LoVo (cell line): ENCODE results near the gene RCSD1.
"Not testable (repeated sequence)": the region's sequence is repeated elsewhere in the genome, so short reads cannot be mapped to it uniquely, and the experiment has no call there.

Experiments used
- DNase-seq: peaks from one replicate; pipeline ENCODE4 v3.0.0-alpha.2; 2016; ENCODE audit warnings: low spot score

The RCSD1 gene

DNA sequence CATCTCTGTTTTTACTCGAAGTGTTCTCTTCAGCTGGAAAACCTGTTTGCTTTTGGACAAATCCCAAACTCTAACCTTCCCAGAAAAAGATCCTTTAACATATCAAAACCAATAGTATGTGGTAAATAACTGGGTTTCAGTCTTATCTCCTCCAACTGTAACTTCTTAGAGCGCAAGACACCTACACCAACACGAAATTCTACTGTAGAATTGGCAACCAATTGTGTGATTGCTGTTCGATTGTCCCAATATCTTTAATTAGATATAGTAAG is 85.9 kb downstream of the RCSD1 start:
- DNase-seq: peak; percentile 11

GRCh38 chr1:167717351-167717750 is 87.3 kb downstream of the RCSD1 start:
- DNase-seq: no peak

GRCh38 chr1:167718914-167719691 is 89.1 kb downstream of the RCSD1 start:
- DNase-seq: no peak

GRCh38 chr1:167719715-167720421 is 89.8 kb downstream of the RCSD1 start:
- DNase-seq: not testable (repeated sequence)

DNA sequence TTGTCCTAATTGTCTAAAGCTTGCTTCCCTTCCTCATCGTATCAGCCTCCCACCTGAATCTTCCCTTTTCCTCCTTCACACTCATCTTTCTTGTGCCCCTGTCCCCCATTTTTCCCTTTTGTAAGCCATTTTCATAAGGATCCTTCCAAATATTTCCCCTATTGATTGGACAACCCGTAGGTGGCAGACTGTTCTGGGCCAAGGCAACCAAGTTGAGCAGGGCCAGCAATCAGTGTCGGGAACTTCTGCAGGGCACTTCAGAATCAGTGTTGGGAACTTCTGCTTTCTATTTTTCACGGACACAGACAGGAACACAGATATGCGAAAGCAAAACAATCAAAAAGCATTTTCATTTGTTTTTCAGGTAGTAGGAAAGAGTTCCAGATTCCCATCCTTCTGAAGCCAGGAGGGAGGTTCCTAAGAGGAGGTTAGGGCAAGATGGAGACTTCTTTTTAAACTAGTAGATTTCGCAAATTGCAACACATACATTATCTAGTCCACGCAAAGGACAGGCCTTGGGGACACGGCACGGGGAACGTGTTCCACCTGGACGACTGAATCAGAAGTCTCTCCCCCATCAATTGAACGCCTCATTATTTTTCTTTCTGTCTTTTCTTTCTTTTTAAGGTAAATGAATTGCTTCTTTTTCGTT is 91.1 kb downstream of the RCSD1 start:
- peak; percentile 47 for DNase-seq

DNA sequence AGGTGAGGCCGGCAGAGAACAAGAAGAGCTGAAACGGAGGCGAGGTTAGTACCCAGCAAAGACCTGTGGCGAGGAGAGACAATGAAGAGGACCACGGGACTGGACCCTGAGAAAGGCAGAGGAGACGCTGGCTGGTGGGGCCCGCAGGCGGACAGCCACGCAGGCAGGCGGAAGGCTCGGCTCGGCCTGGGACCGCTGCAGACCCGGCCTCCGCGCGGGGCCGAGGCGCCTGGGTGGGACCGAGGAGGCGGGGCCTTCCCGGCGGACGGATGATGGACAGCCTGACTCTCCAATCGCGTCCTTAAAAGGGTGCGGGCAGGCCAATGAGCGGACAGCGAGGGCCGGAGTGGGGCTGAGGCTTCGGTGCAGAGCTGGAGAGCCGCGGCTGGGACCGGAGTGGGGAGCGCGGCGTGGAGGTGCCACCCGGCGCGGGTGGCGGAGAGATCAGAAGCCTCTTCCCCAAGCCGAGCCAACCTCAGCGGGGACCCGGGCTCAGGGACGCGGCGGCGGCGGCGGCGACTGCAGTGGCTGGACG is 91.7 kb downstream of the RCSD1 start, which contains the start of gene MPZL1:
Gene MPZL1 (plus strand): TSS at position 366 of the 535 bp plus-strand sequence. CDS start 170 bp downstream, outside the sequence.
- peak; percentile 93 for DNase-seq

DNA sequence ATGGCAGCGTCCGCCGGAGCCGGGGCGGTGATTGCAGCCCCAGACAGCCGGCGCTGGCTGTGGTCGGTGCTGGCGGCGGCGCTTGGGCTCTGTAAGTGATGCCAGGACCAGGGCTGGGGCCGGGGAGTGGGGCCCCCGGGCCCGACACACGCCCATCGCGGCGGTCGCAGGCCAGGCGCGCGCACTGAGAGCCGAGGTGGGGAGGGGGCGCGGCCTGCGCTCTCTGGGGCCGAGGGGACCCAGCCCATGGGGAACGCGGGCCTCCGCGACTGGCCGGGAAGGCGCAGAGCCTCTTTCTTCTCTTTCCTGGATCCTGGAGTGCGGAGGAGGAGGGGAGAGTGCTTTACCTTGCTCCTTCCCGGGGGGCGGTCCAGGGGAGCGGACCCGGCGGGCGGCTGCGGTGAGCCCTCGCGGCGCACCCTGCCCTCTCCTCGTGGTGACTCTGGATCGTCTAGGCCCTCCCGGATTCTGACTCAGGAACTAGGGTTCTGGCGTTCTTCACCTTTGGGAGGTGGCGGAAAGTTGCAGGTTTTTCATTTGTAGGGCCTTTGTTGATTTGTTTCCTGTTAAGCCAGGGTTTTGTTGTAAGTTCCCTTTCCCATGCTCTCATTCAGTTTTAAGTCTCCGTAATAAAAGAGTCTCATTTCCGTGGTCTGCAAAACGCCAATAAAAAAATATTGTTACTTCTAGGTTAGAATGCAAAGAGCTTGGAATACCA is 92.3 kb downstream of the RCSD1 start:
- peak; percentile 51 for DNase-seq

GRCh38 chr1:167722870-167723251 is 92.8 kb downstream of the RCSD1 start:
- no peak for DNase-seq

DNA sequence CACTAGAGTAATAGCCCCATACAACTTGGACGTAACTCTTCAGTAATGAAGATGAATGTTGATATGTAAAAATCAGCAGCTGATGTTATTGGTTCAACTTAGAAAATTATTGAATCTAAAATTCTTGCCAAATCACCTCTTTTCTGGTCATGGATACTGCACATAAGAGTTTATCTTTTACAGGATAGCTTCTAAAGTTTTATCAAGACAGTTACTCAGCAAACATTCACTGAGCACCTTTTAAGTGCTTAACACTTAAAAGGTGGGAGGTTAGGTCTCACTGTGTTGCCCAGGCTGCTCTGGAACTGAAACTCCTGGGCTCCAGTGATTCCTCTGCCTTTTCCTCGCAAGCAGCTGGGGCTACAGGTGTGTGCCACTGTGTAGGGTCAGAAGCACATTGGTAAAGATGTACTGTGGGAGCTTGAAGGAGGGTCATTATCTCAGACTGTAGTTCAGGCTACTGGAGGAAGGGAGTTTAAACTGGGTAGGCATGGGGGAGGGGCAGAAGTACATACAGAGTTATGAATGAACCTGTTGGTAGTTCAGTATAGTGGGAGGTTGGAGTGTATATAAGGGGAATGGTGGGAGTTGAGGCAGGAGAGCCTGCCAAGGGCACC is 93.8 kb downstream of the RCSD1 start:
- DNase-seq: no peak

DNA sequence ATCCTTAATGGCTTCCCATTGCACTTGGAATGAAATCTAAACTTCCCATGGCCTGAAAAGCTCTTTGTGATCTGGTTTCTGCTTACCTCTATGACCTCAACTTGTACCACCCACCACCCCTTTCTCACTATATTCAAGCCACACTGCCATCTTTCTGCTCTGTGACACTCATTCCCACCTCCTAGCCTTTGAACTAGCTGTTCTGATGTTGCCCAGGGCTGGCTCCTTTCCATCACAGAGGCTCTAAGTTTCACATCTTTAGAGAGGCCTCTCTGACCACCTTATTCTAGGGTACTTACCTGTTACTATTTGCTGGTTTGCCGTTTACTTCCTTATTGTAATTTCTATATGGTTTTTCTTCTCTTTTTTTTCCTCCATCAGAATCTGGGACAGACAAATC is 96.0 kb downstream of the RCSD1 start:
- no peak for DNase-seq

DNA sequence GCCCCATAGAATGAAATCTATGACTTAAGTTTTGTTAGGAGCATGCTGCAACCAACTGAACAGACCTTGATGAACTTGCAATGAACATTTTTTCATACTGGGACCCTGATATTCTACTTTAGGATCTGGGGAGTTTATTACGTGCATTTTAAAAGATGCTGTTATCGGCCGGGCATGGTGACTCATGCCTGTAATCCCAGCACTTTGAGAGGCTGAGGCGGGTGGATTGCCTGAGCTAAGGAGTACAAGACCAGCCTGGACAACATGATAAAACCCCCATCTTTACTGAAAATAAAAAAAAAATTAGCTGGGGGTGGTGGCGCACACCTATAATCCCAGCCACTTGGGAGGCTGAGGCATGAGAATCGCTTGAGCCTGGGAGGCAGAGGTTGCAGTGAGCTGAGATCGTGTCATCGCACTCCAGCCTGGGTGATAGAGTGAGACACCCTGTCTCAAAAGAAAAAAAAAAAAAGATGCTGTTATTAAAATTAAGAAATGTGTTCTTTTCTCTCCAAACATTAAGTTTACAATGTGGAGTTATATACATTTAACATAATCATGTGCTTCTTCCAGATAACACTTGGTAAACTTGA is 98.9 kb downstream of the RCSD1 start:
- no peak for DNase-seq

GRCh38 chr1:167734227-167734626 is 104.2 kb downstream of the RCSD1 start:
- DNase-seq: no peak

GRCh38 chr1:167734841-167735240 is 104.8 kb downstream of the RCSD1 start:
- DNase-seq: no peak

DNA sequence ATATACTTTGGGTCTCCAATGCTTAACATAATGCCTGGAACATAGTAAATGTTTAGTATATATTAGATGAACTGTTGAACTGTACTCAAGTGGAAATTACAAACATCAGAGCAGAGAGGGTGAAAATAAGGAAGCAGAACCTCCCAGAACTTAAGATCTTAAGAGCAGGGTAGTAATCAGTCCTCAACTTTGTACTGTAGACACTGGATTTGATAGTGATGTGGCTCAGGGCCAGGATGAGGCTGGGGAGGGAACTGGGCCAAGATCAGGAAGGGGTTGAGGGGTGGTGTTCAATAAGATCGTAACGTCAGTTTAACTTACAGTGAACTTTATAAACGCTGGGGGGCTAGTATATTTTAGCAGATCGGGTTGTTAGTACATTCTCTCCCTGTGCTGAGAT is 107.1 kb downstream of the RCSD1 start:
- DNase-seq: no peak

- DNase-seq: no peak
Measured at GRCh38 chr1:167738158-167738557, 108.1 kb downstream of the RCSD1 start.

DNA sequence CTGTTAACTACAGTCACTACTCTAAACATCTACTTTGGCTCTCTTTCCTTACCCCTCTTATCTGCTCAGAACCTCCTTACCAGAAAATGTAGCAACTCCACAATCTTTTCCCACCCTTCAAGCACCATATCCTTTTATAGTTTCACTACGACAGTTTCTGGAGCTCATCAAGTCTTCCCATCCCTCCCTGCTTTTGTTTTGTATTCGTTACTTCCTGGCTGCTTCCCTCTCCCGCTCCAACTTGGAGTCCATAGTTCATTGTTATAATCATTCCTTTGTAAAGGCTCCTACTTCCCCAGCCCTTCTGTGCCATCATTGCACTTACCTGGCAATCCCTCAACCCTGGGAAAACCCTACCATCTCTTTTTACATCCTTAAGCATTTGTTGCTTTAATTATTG is 109.7 kb downstream of the RCSD1 start:
- DNase-seq: no peak

- not testable (repeated sequence) for DNase-seq
Measured at GRCh38 chr1:167741103-167741502, 111.1 kb downstream of the RCSD1 start.

DNA sequence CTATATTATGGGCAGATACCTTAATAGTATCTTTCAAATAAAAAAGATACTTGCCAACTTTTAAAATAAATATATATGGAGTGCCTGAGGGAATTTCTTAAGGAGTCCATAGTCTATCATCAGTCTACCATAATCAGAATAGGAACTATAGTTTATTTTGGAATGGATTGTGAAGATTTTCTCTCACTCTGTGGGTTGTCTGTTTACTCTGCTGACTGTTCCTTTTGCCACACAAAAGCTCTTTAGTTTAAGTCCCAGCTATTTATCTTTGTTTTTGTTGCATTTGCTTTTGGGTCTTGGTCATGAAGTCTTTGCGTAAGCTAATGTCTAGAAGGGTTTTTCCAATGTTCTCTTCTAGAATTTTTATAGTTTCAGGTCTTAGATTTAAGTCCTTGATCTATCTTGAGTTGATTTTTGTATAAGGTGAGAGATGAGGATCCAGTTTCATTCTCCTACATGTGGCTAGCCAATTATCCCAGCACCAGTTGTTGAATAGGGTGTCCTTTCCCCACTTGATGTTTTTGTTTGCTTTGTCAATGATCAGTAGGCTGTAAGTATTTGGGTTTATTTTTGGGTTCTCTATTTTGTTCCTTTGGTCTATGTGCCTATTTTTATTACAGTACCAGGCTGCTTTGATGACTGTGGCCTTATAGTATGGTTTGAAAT is 112.5 kb downstream of the RCSD1 start:
- DNase-seq: not testable (repeated sequence)

DNA sequence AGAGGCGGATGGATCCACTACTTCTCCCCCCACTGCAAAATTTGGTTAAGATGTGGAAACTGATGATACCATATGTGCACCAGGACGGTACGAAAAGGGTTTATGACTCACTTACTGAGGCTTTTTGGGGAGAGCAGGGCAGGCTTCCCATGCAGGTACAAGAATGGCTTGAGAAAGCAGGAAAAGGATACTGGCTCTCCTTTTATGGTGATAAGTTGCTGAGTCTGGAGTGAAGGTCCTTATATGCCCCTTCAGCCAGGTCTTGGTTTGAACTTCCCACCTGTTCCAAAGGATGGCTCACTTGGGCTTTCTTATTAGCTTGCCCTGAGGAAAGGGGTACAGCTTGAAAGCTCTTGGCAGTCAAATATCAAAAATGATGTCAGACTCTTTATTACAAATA is 114.9 kb downstream of the RCSD1 start:
- DNase-seq: no peak

- DNase-seq: no peak
Measured at GRCh38 chr1:167746013-167746672, 116.1 kb downstream of the RCSD1 start.
